SU-DHL-6 (cell line): ENCODE measurements around the gene SLN.

Experiments used
- H2AFZ ChIP-seq: fragments of 200-600 bp; sonication (generic); 2 replicates; pipeline ENCODE4 v1.6.1; 2014; ENCODE audit warnings: low read depth, mild to moderate bottlenecking, moderate library complexity, mixed read lengths, antibody characterized with exemption, low read length; ENCODE audit not compliant: severe bottlenecking
- H3F3A ChIP-seq: fragments of 200-600 bp; shearing (Covaris generic); 2 replicates; pipeline ENCODE4 v1.6.0; 2016; ENCODE audit warnings: antibody characterized with exemption, mild to moderate bottlenecking; ENCODE audit not compliant: insufficient read depth
- H3K27ac ChIP-seq: fragments of 200-600 bp; sonication (generic); 2 replicates; pipeline ENCODE4 v1.5.1; 2016; ENCODE audit warnings: low read depth, mild to moderate bottlenecking, low read length, moderate library complexity, mixed read lengths
- H3K27me3 ChIP-seq: fragments of 200-600 bp; sonication (generic), shearing (Covaris generic); 2 replicates; pipeline ENCODE4 v1.6.0; 2014; ENCODE audit warnings: mild to moderate bottlenecking, low read length
- H3K36me3 ChIP-seq: fragments of 200-600 bp; sonication (generic); 2 replicates; pipeline ENCODE4 v1.6.1; 2014; ENCODE audit warnings: mild to moderate bottlenecking, low read length, mixed read lengths
- H3K4me2 ChIP-seq: fragments of 300-600, 200-600 bp; shearing (Covaris generic), sonication (generic); 2 replicates; pipeline ENCODE4 v1.6.0; 2014; ENCODE audit warnings: low read length, low read depth, mild to moderate bottlenecking; ENCODE audit not compliant: poor library complexity, severe bottlenecking
- H3K4me3 ChIP-seq: fragments of 200-600 bp; sonication (generic); 2 replicates; pipeline ENCODE4 v1.5.1; 2014; ENCODE audit warnings: antibody characterized with exemption, low read length, mild to moderate bottlenecking, mixed read lengths; ENCODE audit not compliant: insufficient read depth, poor library complexity, severe bottlenecking
- H3K79me2 ChIP-seq: fragments of 200-600 bp; sonication (generic); 2 replicates; pipeline ENCODE4 v1.6.1; 2014; ENCODE audit warnings: mild to moderate bottlenecking, low read length, moderate library complexity; ENCODE audit not compliant: insufficient read depth
- H3K9ac ChIP-seq: fragments of 200-600 bp; sonication (generic); 2 replicates; pipeline ENCODE4 v1.7.0; 2014; ENCODE audit warnings: mild to moderate bottlenecking, low read length
- H3K9me2 ChIP-seq: fragments of 200-600 bp; sonication (generic); replicated peaks from 2 replicates; pipeline ENCODE4 v1.6.1; 2014; ENCODE audit warnings: low read length; ENCODE audit not compliant: insufficient read depth
- H3K9me3 ChIP-seq: fragments of 200-600 bp; sonication (generic); 2 replicates; pipeline ENCODE4 v1.6.1; 2014; ENCODE audit warnings: low read length, mixed read lengths; ENCODE audit not compliant: insufficient read depth
- H4K20me1 ChIP-seq: fragments of 200-600 bp; sonication (generic); 2 replicates; pipeline ENCODE4 v1.6.1; 2014; ENCODE audit warnings: low read depth, mild to moderate bottlenecking, antibody characterized with exemption, low read length, moderate library complexity, mixed read lengths
- CTCF ChIP-seq: fragments of 200-600 bp; sonication (generic); IDR thresholded peaks from one replicate; pipeline ENCODE4 v1.5.1; 2017; ENCODE audit warnings: antibody characterized with exemption, mild to moderate bottlenecking, low read length, moderate library complexity; ENCODE audit not compliant: insufficient read depth, poor library complexity, severe bottlenecking
- EZH2phosphoT487 ChIP-seq: fragments of 200-600 bp; sonication (generic), shearing (Covaris generic); conservative IDR thresholded peaks from 2 replicates; pipeline ENCODE4 v1.6.1; 2018; ENCODE audit warnings: mild to moderate bottlenecking, antibody characterized with exemption, low read length, moderate library complexity, mixed read lengths

The SLN gene

GRCh38 chr11:107688322-107688918 is 23.4 kb downstream of the SLN start:
- Histone ChIP-seq H3K9me2 (no peaks in the 10 kb centered on the region), H3K36me3 (no peaks in the 10 kb centered on the region), H3K27ac (no peak overlapping the region), H3K4me2 (no peak overlapping the region), H3K4me3 (no peak overlapping the region), H3F3A (no peaks in the 10 kb centered on the region), H2AFZ (no peak overlapping the region), H4K20me1 (no peaks in the 10 kb centered on the region), H3K9ac (no peak overlapping the region), H3K9me3 (no peaks in the 10 kb centered on the region), H3K27me3 (no peaks in the 10 kb centered on the region), H3K79me2 (no peaks in the 10 kb centered on the region)
- no peak for TF ChIP-seq EZH2phosphoT487
- no peak for TF ChIP-seq CTCF

GRCh38 chr11:107683807-107684206 is 28.0 kb downstream of the SLN start:
- Histone ChIP-seq H3K9me2 (no peaks in the 10 kb centered on the region), H2AFZ (no peak overlapping the region), H3K9me3 (no peaks in the 10 kb centered on the region), H3K27ac (no peak overlapping the region), H3K4me2 (no peak overlapping the region), H4K20me1 (no peaks in the 10 kb centered on the region), H3K36me3 (no peaks in the 10 kb centered on the region), H3K4me3 (no peak overlapping the region), H3K79me2 (no peaks in the 10 kb centered on the region), H3F3A (no peaks in the 10 kb centered on the region), H3K27me3 (no peaks in the 10 kb centered on the region), H3K9ac (no peak overlapping the region)
- TF ChIP-seq CTCF: no peak

- Histone ChIP-seq H3F3A (no peaks in the 10 kb centered on the region), H3K79me2 (no peaks in the 10 kb centered on the region), H3K27ac (no peak overlapping the region), H3K36me3 (no peaks in the 10 kb centered on the region), H3K4me3 (no peak overlapping the region), H3K4me2 (no peak overlapping the region), H3K9me2 (no peaks in the 10 kb centered on the region), H2AFZ (no peak overlapping the region), H4K20me1 (no peaks in the 10 kb centered on the region), H3K9me3 (no peaks in the 10 kb centered on the region), H3K9ac (no peak overlapping the region), H3K27me3 (no peaks in the 10 kb centered on the region)
- TF ChIP-seq EZH2phosphoT487 (no peak), CTCF (no peak)
These were observed 28.8 kb downstream of the SLN start for GRCh38 chr11:107683061-107683460.

GRCh38 chr11:107682572-107682971 is 29.3 kb downstream of the SLN start:
- H3K9me2 ChIP-seq: no peaks in the 10 kb centered on the region
- no peaks in the 10 kb centered on the region for H3K9me3 ChIP-seq
- H3F3A ChIP-seq: no peaks in the 10 kb centered on the region
- H3K36me3 ChIP-seq: no peaks in the 10 kb centered on the region
- H3K79me2 ChIP-seq: no peaks in the 10 kb centered on the region
- no peaks in the 10 kb centered on the region for H3K27me3 ChIP-seq
- no peak overlapping the region for H2AFZ ChIP-seq
- no peak overlapping the region for H3K27ac ChIP-seq
- no peak overlapping the region for H3K9ac ChIP-seq
- no peak overlapping the region for H3K4me2 ChIP-seq
- TF ChIP-seq EZH2phosphoT487: no peak
- no peak for TF ChIP-seq CTCF
- H4K20me1 ChIP-seq: no peaks in the 10 kb centered on the region
- no peak overlapping the region for H3K4me3 ChIP-seq
